Small intestine (tissue), 7 donors: ENCODE data around the gene CEP131. TPM values are rescaled to one million over a fixed set of nuclear protein-coding genes. Genes with fewer than 3 reads are reported as not detected.
"Not testable (repeated sequence)": the region's sequence is repeated elsewhere in the genome, so short reads cannot be mapped to it uniquely, and the experiment has no call there.

ENCODE experiments used
- DNase-seq, 2 donors: peaks; one replicate each; pipeline versions ENCODE4 v3.0.0 to v3.0.0-alpha.2; 2013
- FAIRE-seq: peaks from 2 replicates; lab custom pipeline; 2012; peaks lifted over from hg19 to GRCh38; lab: Jason Lieb, UNC
- H3K27ac ChIP-seq, 3 donors: one replicate each; pipeline ENCODE4 v1.5.1; 2013; ENCODE audit warnings: low read length in 2 of 3, mild to moderate bottlenecking in 2 of 3, control low read depth in 1 of 3, inconsistent platforms in 1 of 3, low read depth in 1 of 3, moderate library complexity in 1 of 3
- H3K27me3 ChIP-seq, 3 donors: one replicate each; pipeline ENCODE4 v1.6.1; 2013; ENCODE audit warnings: low read length in 3 of 3, inconsistent platforms in 1 of 3; ENCODE audit not compliant: control insufficient read depth in 3 of 3, insufficient read depth in 3 of 3
- H3K36me3 ChIP-seq, 3 donors: one replicate each; pipeline ENCODE4 v1.6.1; 2013; ENCODE audit warnings: low read length in 3 of 3, inconsistent platforms in 1 of 3, low read depth in 1 of 3, mild to moderate bottlenecking in 1 of 3, moderate library complexity in 1 of 3; ENCODE audit not compliant: control insufficient read depth in 3 of 3, insufficient read depth in 2 of 3
- H3K4me1 ChIP-seq, 3 donors: one replicate each; pipeline ENCODE4 v1.6.1; 2013; ENCODE audit warnings: low read length in 2 of 3, inconsistent platforms in 1 of 3, low read depth in 1 of 3, mild to moderate bottlenecking in 1 of 3, moderate library complexity in 1 of 3; ENCODE audit not compliant: control insufficient read depth in 3 of 3, insufficient read depth in 2 of 3
- H3K4me3 ChIP-seq, 3 donors: one replicate each; pipeline ENCODE4 v1.5.1; 2013; ENCODE audit warnings: low read length in 3 of 3, control low read depth in 1 of 3, inconsistent platforms in 1 of 3, low read depth in 1 of 3, mild to moderate bottlenecking in 1 of 3, moderate library complexity in 1 of 3
- H3K9me3 ChIP-seq, 2 donors: one replicate each; pipeline ENCODE4 v1.6.1; 2013; ENCODE audit warnings: low read depth in 1 of 2, low read length in 1 of 2; ENCODE audit not compliant: control insufficient read depth in 2 of 2, insufficient read depth in 1 of 2
- WGBS, 3 donors: extraction: QIAGEN DNeasy Blood & Tissue Kit; methylation state at CpG; one replicate each; pipeline ENCODE4 v1.1.7; 2013; 5-methylcytosine and 5-hydroxymethylcytosine counted together
- polyA plus RNA-seq, 4 donors: library from polyadenylated mRNA; stranded (reverse) in 3 of 4; unstranded in 1 of 4; fragments of 200-250 nt in 3 of 4; fragments of 120-200 nt in 1 of 4; gene quantifications; one replicate each; pipeline versions ENCODE4 v1.2.1 to v1.2.3, GENCODE V29; 2013
- donor health status: healthy with polysubstance abuse.
- donor health status: control.
- donor health status: control.
- donor health status: Bipolar disorder and iron deficiency.
- donor health status: healthy.

The CEP131 gene
- polyA plus RNA-seq, 4 donors, result 4.0 to 8.8 (median 6.6) TPM

DNA sequence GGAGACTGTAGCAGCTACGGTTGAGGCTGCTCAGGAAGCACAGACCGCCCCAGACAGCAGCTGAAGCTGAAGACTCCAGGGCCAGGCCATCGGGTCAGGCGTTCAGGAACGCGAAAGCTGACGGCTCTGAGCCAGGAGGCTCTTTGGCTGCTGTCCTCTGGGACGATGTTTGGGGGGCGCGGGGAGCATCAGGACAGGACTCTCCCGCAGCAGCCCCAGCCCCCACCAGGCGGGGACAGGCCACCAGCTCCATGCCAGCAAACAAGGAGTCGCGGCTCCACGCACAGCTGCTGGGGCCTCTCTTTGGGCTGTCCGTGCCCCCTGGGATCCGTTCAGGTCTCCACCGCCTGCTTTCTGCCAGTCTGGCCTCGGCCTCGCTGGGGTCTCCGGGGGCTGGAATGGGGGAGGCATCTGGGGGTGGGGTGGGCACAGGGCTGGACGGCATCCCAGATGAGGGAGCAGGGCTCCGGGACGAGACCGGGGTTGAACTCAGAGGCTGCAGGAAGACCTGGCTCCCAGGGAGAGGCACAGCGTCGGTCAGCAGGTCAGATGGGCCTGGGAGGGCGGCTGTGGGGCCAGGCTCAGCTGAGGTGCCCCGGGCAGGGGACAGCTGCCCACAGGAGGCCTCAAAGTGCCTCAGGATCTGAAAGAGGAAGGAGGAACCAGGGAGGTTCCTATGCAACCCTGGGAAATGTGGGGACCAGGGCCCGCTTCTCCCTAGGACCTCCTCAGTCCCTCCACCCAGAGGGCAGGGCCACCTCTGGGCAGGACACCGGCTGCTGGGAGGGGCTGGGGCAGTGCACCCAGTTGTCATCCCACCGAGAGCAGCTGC, 6.3 kb upstream of the CEP131 start:
- no peaks in the 10 kb centered on the region for H3K4me1 ChIP-seq
- WGBS, 3 donors, result 86 to 93% (median 92%) methylated on average over 32 of the region's 32 CpGs
- FAIRE-seq, result no peak
- no peak for DNase-seq
- H3K27me3 ChIP-seq, result peaks cover 0 to 2% (median 0%) of the 10 kb centered on the region in 3 donors
- peaks cover 0 to 2% of the 10 kb centered on the region in 2 donors for H3K9me3 ChIP-seq
- peak overlapping the region in 1 of 3 donors; percentile 33 for H3K27ac ChIP-seq
- no peak overlapping the region for H3K4me3 ChIP-seq
- peaks cover 4 to 57% (median 6%) of the 10 kb centered on the region in 3 donors for H3K36me3 ChIP-seq

DNA sequence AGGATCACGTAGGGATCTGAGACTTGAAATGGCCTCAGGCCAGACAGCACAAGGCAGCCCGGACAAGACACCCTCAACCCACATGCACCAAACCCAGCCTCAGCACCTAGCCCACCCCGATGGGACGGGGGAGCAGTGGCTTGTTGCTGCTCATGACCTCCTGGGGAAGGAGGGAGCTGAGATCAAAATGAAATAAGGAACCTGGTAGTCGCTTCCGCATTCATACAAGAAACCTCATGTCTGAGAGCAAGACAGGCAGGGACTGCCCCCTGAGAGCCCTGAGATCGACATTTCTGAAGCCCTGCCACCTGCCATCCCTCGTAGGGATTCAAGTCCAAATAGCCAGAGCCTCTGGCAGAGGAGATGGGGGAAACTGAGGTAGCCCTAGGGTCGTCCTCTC, 5.7 kb upstream of the CEP131 start:
- 73 to 77% (median 73%) methylated on average over 9 of the region's 9 CpGs for WGBS, 3 donors
- Histone ChIP-seq H3K9me3 (peaks cover 0 to 2% of the 10 kb centered on the region in 2 donors), H3K4me1 (peaks cover 0 to 6% (median 0%) of the 10 kb centered on the region in 3 donors), H3K27me3 (peaks cover 0 to 7% (median 0%) of the 10 kb centered on the region in 3 donors), H3K4me3 (no peak overlapping the region), H3K36me3 (peaks cover 4 to 51% (median 4%) of the 10 kb centered on the region in 3 donors), H3K27ac (peak overlapping the region in 1 of 3 donors; percentile 33)
- DNase-seq (no peak), FAIRE-seq (no peak)

DNA sequence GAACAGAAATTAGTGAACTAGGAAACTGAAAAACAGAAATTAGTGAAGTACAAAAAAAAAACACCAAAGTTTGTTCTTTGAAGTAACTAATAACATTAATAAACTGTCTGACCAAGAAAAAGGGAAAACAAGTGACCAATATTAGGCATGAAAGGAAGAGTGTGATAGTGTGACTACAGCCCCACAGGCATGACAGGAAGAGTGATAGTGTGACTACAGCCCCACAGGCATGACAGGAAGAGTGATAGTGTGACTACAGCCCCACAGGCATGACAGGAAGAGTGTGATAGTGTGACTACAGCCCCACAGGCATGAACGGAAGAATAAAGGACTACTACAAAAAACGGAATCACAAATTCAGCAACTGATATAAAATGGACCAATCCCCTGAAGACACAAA, 4.9 kb upstream of the CEP131 start:
- WGBS, 3 donors, result 66 to 80% (median 80%) methylated on average over 2 of the region's 2 CpGs
- not testable (repeated sequence) for FAIRE-seq, H3K4me3 ChIP-seq, H3K27ac ChIP-seq, H3K4me1 ChIP-seq, DNase-seq, H3K9me3 ChIP-seq, H3K27me3 ChIP-seq
- peaks cover 0 to 43% (median 0%) of the 10 kb centered on the region in 3 donors for H3K36me3 ChIP-seq

DNA sequence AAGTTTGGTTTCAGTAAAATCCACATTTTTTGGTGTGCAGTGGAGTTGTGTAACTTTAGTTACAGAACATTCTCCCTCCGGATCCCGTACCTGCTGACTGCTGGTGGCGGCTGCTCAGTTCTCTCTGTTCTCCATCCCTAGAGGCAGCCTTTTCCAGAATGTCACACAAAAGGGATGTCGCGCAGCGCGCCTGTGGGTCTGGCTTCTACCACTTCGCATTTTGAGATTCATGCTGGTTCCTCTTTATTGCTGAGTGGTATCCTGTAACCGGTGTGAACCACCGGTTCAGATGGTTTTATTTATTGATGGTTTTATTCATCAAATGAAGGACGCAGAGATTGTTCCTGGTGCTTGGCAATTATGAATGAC, 981 bp upstream of the CEP131 start:
- H3K4me3 ChIP-seq, result no peak overlapping the region
- no peak for FAIRE-seq
- H3K27me3 ChIP-seq, result peaks cover 0 to 9% (median 0%) of the 10 kb centered on the region in 3 donors
- peaks cover 0 to 19% (median 0%) of the 10 kb centered on the region in 3 donors for H3K4me1 ChIP-seq
- peaks cover 0 to 20% (median 0%) of the 10 kb centered on the region in 3 donors for H3K36me3 ChIP-seq
- peaks cover 0 to 2% of the 10 kb centered on the region in 2 donors for H3K9me3 ChIP-seq
- DNase-seq, result no peak
- WGBS, 3 donors, result 23 to 49% (median 45%) methylated on average over 11 of the region's 11 CpGs
- no peak overlapping the region for H3K27ac ChIP-seq

DNA sequence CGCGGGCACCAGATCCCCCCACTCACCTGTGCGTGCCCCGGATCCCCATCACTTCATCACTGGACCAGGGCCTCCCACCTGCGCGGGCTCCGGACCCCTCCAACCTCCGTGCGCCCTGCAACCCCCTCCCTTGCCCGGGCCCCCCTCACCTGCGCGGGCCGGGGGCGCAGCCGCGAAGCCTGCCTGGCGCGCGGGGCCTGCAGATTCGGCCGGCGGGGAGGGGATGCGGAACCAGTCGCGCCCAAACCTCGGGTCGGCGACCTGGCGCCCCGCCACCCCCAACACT, 202 bp downstream of the CEP131 start:
- Histone ChIP-seq H3K4me1 (peaks cover 0 to 19% (median 0%) of the 10 kb centered on the region in 3 donors), H3K9me3 (peaks cover 0 to 2% of the 10 kb centered on the region in 2 donors), H3K27me3 (peaks cover 0 to 9% (median 0%) of the 10 kb centered on the region in 3 donors), H3K36me3 (peaks cover 0 to 22% (median under 1%) of the 10 kb centered on the region in 3 donors), H3K27ac (no peak overlapping the region), H3K4me3 (peak overlapping the region; percentile 48 to 74 (median 60))
- DNase-seq (no peak), FAIRE-seq (no peak)
- WGBS, 3 donors, result 0 to 1% (median 1%) methylated on average over 14 to 30 of the region's 30 CpGs

DNA sequence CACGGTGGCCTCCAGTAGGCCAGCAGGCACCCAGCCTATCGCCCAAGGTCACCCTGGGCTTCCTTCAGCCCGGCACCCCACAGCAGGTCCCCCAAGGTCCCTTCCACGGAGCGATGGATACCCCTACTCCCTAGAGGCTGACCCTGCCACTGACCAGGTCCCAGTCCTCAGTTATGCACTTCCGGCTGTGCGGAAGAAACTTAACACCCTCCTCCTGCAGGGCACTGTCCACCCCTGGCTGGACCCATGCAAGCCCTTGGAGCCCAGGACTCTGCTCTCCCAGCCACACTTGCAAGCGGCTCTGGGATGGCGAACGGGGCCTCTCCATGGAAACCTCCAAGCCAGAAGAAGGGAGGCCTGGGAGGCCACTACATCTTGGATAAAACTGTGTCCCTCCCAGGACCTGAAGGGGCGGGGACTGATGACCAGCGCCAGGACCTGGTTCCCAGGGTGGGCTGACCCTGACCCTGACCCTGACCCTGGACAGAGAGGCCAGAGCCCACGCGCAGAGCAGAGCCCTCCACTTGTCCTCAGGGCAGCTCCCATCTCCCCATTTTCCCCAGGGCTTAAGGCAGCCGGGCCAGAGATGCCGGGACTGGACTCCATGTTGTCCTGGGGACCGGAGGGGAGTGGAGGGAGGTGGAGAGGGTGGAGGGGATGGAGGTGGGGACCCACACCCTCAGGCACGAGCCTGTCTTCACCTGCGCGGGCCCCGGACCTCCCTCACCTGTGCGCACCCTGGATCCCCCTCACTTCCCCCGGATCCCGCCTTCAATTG, 734 bp downstream of the CEP131 start:
- no peaks in the 10 kb centered on the region for H3K9me3 ChIP-seq
- peak in 1 of 2 donors; percentile 25 for DNase-seq
- no peak for FAIRE-seq
- peaks cover 0 to 19% (median 0%) of the 10 kb centered on the region in 3 donors for H3K4me1 ChIP-seq
- H3K36me3 ChIP-seq, result peaks cover 0 to 27% (median 3%) of the 10 kb centered on the region in 3 donors
- peaks cover 0 to 9% (median 0%) of the 10 kb centered on the region in 3 donors for H3K27me3 ChIP-seq
- peak overlapping the region; percentile 48 to 74 (median 60) for H3K4me3 ChIP-seq
- H3K27ac ChIP-seq, result no peak overlapping the region
- WGBS, 3 donors, result 7 to 20% (median 18%) methylated on average over 20 to 24 of the region's 24 CpGs

DNA sequence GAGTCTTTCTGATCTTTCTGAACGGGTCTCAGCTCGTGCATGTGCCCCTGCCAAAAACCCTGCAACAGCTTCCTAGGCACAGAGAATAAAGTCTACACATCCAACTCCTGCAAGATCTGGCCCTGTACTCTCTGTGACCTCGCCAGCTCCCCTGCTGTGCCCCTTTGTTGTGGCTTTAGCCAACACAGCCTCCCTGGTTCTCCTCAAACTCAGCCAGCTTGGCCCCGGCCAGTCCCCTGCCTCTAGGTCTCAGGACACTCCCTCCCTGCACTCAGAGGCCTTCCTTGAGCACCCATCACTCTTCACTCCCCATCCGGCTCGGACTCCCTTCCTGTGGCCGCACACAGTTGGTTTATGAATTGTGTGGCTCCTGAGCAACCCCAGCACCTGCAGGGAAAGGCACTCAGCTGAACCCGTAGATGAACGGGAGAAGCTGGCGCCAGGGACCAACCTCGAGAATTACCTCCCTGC, 1.4 kb downstream of the CEP131 start:
- 50 to 70% (median 50%) methylated on average over 11 of the region's 11 CpGs for WGBS, 3 donors
- FAIRE-seq, result no peak
- Histone ChIP-seq H3K27ac (no peak overlapping the region), H3K4me3 (no peak overlapping the region), H3K27me3 (peaks cover 0 to 9% (median 0%) of the 10 kb centered on the region in 3 donors), H3K36me3 (peaks cover 0 to 32% (median 3%) of the 10 kb centered on the region in 3 donors), H3K4me1 (peaks cover 0 to 19% (median 0%) of the 10 kb centered on the region in 3 donors), H3K9me3 (no peaks in the 10 kb centered on the region)
- DNase-seq, result no peak
